Prostate gland (tissue), 2 donors: ENCODE measurements around the gene DNAJC2.

ENCODE experiments used
- CTCF ChIP-seq, 4 experiments: fragments of 200-600 bp in 2 of 4; fragments of 450-650 bp in 2 of 4; sonication (generic) in 2 of 4; IDR thresholded peaks; 1 replicate in 3 of 4; 2 replicates in 1 of 4; pipeline ENCODE4 v1.5.1; 2016 to 2019; ENCODE audit warnings: antibody characterized with exemption in 4 of 4, mild to moderate bottlenecking in 2 of 4, moderate library complexity in 2 of 4
- POLR2A ChIP-seq: fragments of 450-650 bp; IDR thresholded peaks from one replicate; pipeline ENCODE4 v1.6.1; 2016; ENCODE audit warnings: antibody characterized with exemption, mild to moderate bottlenecking

DNA sequence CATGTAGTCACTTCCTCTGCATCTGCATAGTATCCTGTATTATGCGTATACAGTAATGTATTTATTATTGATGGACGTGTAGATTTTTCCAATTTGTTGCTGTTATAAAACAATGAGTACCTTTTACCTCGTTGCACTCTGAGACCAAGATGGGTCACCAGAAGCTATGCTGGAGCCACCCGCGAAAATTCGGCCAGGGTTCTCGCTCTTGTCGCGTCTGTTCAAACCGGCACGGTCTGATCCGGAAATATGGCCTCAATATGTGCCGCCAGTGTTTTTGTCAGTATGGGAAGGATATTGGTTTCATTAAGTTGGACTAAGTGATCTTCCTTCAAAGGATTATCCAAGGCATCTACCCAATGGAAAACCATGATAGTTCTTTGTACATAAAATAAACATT, 3.9 kb upstream of the DNAJC2 start:
- TF ChIP-seq CTCF (IDR thresholded peaks at IDR 0.05) (no peak), POLR2A (no peak)
